A172 (cell line): ENCODE measurements around the gene SLC35F6. TPM values are rescaled to one million over a fixed set of nuclear protein-coding genes. Genes with fewer than 3 reads are reported as not detected.
A peak's percentile ranks its signal among the peaks of the same experiment; 100 is the strongest.

Source experiments
- DNase-seq: peaks from one replicate; pipeline ENCODE4 v3.0.0-alpha.2; 2015; ENCODE audit warnings: low spot score
- total RNA-seq: library from RNA; depleted of rRNA; stranded (reverse); fragments of >200 nt; shearing (Covaris generic); gene quantifications from 2 replicates; pipeline ENCODE4 v1.2.3, GENCODE V29; 2014; rRNA removed

SLC35F6 gene
- total RNA-seq, 1 experiment from 2014 or later: 35.9 TPM

DNA sequence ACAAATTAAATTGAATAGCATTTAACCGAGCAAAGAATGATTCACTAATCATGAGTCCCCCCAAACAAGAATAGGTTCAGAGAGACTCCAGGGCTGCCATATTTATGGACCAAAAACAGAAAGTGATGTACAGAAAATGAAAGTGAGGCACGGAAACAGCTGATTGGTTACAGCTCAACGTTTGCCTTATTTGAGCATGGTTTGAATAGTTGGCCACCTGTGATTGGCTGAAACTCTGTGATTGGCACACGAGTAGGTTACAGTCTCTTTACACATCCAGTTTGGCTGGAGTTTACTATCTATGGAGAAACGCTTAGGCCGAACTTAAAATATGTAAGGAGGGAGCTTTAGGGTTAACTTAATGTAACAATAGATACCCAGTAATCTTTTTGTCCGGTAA lies 56.8 kb downstream of the SLC35F6 start:
- peak; percentile 16 for DNase-seq

DNA sequence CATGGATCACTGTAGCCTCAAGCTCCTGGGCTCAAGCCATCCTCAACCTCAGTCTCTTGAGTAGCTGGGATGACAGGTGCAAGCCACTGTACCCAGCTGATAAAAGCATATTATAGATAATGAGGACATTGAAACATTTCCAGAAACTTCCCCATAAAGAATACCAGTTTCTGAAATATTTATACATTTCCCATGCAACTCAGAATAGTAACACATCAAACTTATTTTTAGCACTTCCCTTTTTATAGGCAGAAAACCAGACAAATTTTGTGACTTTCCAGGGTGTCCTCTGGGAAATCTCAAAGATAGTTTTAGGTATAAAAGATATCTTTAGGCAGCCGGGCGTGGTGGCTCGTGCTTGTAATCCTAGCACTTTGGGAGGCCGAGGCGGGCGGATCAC lies 58.8 kb downstream of the SLC35F6 start:
- DNase-seq: no peak

Other genes starting within 250 kb of the SLC35F6 start
- not detected in 2 replicates for gene CIB4, start 122.9 kb upstream of the SLC35F6 start, total RNA-seq
- gene KCNK3, start 71.6 kb upstream of the SLC35F6 start, total RNA-seq: 0.05 and 0.60 TPM in 2 replicates
- gene CENPA, start 21.8 kb downstream of the SLC35F6 start, total RNA-seq: 35.8 and 44.3 TPM in 2 replicates
- gene DPYSL5, start 83.8 kb downstream of the SLC35F6 start, total RNA-seq: 8.4 and 9.1 TPM in 2 replicates
- gene MAPRE3, start 206.4 kb downstream of the SLC35F6 start, total RNA-seq: 7.1 and 9.7 TPM in 2 replicates